CD4-positive, alpha-beta T cell treated with Interleukin-4 for 1 hour (primary cell): ENCODE measurements around the gene LCN12.

ENCODE experiments used
- DNase-seq, 2 donors: peaks; one replicate each; pipeline ENCODE4 v3.0.0-alpha.2; 2020 to 2022

LCN12 gene

GRCh38 chr9:136945333-136946227 lies 6.5 kb upstream of the LCN12 start:
- no peak for DNase-seq

DNA sequence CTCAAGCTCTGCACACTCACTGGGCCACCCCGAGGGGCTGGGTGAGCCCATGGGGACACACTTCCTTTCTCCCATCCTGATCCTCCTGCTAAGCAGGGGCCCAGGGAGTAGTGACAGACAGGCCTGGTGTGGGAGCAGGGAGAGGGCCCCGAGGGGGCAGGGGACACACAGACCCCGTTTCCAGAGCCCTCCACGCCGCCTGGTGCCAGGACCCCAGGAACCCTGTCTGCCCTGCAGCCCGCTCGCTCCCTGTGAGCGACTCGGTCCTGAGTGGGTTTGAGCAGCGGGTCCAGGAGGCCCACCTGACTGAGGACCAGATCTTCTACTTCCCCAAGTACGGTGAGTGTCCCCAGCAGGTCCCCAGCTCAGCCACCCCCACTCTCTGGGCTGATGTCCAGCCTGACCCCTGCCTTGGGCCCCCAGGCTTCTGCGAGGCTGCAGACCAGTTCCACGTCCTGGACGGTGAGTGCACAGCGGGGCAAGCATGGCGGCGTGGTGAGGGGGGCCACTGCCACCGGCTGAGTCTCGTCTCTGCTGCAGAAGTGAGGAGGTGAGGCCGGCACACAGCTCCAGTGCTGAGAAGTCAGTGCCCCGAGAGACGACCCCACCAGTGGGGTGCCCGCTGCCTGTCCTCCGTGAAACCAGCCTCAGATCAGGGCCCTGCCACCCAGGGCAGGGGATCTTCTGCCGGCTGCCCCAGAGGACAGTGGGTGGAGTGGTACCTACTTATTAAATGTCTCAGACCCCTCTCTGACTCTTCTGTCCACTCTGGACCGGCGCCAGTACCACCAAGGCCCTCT lies 5.6 kb upstream of the LCN12 start:
- no peak for DNase-seq

DNA sequence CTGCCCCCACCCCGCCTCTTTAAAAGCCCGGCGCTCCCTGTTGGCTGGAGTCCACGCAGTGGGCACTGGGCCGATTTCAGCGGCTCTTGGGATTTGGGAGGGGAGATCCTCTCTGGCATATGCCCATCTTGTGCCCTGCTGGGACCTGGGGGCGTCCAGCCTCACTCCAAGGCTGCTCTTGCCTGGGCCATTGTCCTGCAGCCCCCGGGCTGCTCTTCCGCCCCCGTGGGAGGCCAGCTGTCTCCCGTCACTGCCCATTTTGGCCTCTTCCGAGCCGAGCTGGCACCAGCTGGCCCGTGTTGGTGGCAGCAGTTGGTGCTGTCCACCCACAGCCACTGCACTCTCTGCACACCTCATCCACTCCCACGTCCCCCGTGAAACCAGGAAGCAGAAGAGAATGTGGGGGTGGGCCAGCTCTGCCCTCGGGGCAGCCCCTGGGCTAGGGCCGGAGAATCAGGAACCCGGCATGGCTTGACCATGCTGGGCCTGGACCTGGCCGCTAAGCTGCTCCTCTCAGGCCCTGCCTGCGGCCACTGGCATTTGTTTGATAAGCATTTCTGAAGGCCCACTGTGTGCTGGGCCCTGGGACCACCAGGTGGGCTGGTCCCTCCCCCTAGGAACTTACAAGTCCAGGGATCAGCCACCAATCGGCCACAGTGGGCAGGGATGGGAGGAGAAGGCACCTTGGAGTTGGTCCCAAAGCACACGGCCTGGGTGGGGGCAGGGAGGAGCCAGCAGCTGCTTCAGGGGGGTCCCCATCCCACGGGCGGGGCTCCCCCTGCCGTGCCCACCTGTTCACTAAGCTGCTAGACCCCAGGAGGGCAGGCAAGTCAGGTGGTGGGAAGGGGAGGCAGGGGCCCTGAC lies 4.8 kb upstream of the LCN12 start:
- DNase-seq = no peak

DNA sequence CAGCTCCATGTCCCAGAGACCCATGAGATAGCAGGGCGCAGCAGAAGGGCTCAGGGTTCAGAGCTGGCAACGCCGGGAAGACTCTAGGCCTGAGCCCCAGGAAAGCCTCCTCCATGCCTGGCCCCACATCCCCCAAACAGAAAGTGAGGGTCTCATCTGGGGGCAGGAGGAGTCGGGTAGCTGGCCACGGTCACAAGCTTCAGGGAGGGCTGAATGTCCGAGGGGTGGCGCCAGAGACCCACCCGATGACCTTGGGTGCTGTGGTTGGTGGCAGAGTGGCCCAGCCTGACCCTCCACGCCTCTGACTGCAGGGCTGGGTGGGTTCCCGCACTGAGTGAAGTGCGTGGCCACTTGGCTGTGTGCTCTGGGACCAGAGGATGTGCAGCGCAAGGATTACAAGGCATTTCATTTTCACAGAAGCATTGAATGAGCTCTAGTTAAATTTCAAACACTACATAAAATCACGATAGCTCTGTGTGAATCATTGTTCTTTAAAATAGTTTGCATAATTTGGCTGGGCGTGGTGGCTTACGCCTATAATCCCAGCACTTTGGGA lies 4.0 kb upstream of the LCN12 start:
- no peak for DNase-seq

DNA sequence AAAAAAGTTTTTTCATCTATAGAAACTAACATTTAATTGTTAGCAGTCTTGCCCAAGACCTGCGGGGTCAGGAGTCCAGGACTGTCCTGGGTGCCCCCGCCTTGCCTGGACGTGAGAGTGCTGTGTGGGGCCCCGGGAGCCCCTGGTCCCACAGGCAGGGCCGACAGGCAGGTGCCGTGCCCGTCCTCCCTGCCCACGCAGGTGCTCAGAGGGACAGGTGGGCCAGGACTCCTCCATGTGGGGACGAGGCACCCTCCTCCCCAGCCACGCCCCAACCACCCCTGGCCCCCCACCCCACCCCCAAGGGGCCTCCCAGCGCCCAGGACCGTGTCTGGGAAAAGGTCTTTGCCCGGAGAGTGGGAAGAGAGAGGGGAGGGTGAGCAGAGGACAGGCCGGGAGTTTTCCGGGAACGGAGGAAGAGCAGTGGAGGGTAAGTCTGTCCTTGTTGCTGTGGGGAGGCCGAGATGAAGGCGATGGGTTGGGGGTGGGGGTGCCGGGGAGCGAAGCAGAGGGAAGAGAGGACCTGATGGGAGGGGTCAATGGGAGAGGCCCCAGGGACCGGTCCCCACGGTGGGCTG lies 2.7 kb upstream of the LCN12 start:
- no peak for DNase-seq

DNA sequence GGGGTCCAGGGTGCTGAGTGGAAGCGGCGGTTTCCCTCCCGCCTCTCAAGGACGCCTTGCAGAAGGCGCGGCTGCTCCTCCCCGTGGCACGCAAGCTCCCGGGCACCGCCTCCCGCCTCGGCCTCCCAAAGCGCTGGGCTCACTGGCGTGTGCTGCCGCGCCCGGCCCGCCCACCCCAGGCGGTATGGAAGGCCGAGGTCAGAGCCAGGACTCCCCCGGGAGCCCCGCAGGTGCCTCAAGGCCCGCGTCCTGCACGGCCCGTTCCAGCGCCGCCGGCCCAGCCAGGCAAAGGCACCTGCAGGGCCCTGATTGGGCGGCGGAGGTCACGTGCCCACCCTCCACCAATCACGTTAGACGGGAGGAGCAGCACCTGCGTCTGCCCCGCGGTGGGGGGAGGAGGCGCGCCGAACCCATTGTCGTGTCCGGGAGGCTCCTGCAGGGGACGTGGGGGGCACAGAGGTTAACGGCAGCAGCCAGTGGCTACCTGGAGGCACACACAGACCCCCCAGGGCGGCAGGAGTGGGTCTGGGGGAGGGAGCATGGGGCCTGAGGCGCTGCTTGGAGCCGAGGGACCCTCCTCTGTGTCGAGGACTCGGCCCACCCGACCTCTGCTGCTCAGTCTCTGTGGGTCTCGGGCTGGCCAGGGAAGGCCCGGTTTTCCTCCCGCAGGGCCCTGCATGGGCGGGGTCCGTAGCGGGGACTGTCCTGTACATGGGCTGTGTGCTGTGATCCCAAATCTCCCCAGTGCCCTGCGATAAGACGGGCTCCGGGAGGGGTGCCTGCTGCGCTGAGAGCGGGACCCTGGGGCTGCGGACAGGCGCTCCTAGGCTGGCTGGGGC lies 2.0 kb upstream of the LCN12 start:
- peak; percentile 96 to 97 for DNase-seq

DNA sequence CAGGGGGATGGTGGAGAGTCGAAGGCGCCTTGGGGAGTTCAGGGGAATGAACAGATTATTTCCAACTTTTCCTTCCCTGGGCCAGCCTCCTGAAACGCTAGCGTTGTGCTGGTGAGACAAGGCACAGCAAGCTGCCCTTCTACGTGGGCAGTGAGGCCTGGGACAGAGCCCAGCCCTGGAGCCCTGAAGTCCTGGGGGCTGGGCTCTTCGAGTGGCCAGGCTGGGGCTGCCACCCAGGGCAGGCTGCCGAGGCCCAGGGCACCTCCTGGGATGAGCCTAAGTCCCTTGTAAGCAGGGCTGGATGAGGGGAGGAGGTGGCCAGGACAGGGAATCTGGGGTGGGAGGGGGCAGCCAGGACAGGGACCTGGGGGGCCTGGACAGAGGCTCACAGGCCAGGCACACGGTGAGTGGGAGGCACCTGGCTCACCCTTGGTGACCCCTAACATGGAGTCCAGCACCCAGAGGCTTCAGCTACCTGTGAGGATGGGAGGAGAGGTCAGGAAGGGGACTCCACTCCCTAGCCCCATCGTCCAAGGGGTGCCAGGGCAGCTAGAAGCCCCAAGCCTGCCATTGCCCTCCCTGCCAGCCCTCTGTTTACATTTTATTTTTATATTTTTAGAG lies 1.3 kb upstream of the LCN12 start:
- no peak for DNase-seq

- DNase-seq = no peak
These were observed 313 bp downstream of the LCN12 start for GRCh38 chr9:136952321-136952850.

- no peak for DNase-seq
These were observed 1.1 kb downstream of the LCN12 start for GRCh38 chr9:136952876-136953770.

DNA sequence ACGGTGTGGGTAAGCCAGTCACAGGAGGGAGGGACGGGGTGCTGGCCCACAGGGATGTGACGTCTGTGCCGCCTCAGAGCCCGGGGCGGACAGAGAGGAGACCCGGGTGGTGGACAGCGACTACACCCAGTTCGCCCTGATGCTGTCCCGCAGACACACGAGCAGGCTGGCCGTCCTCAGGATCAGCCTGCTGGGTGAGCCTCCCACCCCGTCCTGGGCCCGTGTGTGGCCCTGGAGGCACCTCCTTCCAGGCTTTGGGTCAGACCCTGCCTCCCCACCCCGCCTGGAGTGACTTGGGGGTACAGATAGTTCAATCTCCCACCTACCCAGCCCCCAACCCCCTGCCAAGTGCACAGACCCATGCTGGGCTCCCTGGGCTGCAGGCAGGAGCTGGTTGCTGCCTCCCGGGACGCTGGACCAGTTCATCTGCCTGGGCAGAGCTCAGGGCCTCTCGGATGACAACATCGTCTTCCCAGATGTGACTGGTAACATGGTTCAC lies 1.7 kb downstream of the LCN12 start:
- DNase-seq = no peak

DNA sequence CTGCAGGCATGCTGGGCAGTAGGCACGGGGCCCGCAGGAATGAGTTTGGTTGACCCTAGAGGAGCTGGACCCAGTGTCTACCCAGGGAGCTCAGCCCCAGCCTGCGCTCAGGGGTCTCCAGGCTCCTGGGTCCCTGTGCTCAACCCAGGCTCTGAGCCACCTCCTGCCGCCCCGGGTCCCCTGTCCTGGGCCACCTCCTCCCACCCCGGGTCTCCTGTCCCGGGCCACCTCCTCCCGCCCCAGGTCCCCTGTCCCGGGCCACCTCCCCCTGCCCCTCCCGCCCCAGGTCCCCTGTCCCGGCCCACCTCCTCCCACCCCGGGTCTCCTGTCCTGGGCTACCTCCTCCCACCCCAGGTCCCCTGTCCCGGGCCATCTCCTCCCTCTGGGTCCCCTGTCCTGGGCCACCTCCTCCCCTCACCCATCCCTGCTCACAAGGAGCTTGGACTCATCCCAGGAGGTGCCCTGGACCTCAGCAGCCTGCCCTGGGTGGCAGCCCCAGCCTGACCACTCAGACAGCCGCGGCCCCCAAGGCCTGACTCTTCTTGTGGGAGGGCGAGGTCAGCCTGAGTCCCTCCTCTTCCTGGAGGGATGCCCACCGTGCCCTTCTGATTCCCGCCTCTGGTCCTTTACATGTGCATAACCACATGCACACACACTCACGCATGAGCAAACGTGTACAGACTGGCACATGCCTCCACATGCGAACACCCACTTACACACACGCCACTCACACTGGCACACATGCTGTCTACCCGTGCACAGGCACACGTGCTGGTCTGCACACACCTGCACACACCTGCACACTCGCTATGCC lies 2.4 kb downstream of the LCN12 start:
- DNase-seq = no peak

GRCh38 chr9:136955202-136955942 lies 3.3 kb downstream of the LCN12 start:
- DNase-seq = no peak

DNA sequence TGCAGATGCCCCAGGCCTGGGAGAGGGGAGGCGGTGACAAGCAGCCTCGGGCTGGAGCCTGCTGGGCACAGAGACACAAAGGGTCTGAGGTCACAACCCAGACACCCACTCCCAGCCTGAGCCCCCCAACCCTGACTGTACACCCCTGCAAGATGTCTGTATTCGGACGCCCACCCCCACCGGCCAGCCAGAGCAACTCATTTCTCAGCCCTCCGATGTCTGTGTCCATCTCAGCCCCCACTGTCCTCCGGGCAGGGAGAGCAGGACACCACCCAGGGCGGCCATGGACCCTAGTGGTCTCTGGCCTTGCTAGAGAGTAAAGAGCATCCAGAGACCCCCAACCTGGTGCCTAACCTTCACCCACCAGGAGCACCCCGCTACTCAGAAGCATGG lies 3.9 kb downstream of the LCN12 start:
- no peak for DNase-seq

DNA sequence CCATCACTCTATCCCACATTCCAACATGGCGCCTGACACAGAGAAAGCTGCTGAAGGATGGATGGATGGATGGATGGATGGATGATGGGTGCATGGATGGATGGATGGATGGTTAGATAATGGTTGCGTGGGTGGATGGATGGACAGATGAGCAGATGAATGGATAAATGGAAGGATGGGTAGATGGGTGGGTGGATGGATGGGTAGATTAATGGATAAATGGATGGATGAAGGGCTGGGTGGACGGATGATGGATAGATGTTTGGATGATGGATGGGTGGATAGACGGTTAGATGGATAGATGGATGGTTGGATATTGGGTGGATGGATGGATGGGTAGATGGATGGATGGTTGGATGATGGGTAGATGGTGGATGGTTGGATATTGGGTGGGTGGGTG lies 4.5 kb downstream of the LCN12 start:
- DNase-seq = no peak

- DNase-seq = no peak
These were observed 5.4 kb downstream of the LCN12 start for GRCh38 chr9:136957461-136957860.

DNA sequence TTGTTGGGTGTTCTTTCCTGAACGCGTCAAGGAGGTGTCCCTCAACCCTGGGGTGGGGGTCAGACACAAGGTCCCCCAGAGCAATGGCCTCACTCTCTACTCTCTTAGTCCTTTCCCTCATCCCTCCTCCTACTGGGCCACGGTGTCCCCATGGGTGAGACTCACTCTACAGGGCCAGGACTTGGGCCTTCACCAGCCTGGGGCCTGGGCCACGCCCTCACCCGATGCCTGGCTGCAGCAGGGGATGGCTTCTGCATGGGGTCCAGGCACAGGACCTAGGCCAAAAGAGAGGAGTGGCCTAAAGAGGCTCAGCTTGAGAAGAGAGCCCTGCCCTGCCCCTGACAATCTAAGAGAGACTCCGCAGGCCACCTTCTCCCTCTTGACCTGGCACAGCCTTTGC lies 5.8 kb downstream of the LCN12 start:
- no peak for DNase-seq

DNA sequence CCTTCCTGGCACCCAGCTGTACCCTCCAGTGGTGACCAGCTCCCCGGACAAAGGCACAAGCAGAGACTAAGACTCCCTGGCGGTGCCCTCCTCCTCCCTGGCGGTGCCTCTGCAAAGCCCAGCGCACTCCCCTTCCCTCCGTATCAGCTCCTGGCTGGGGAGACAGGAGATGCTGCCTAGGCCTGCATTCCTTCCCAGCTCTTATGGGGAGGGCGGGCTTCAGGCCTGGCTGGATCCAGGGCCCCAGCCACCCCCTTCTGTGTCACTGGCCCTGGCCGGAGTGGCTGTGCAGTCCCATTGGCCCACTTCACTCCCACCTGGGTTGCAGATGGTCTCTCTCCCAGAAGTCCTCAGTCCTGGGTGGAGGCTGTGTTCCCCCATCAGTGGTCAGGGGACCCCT lies 6.4 kb downstream of the LCN12 start:
- no peak for DNase-seq
